Immature natural killer cell (primary cell): ENCODE measurements around the gene BICD2. TPM values are rescaled to one million over a fixed set of nuclear protein-coding genes. Genes with fewer than 3 reads are reported as not detected.

ENCODE experiments used
- DNase-seq, 3 donors: peaks; one replicate each; pipeline ENCODE4 v3.0.0; 2022; ENCODE audit warnings: mixed read lengths in 1 of 3
- H3K27ac Mint-ChIP-seq, 6 donors: one replicate each; pipeline ENCODE4 v1.8.0; 2020; ENCODE audit warnings: mixed read lengths in 6 of 6, mild to moderate bottlenecking in 5 of 6, inconsistent platforms in 4 of 6, moderate library complexity in 3 of 6
- H3K27me3 Mint-ChIP-seq, 3 donors: one replicate each; pipeline ENCODE4 v1.8.0; 2020 to 2021; ENCODE audit warnings: low read depth in 3 of 3, mild to moderate bottlenecking in 3 of 3, mixed read lengths in 3 of 3, moderate library complexity in 3 of 3, inconsistent platforms in 1 of 3
- H3K36me3 Mint-ChIP-seq, 3 donors: one replicate each; pipeline ENCODE4 v1.8.0; 2020; ENCODE audit warnings: mixed read lengths in 3 of 3, inconsistent platforms in 2 of 3, mild to moderate bottlenecking in 2 of 3
- H3K4me1 Mint-ChIP-seq, 2 donors: one replicate each; pipeline ENCODE4 v1.8.0; 2020; ENCODE audit warnings: inconsistent platforms in 2 of 2, mild to moderate bottlenecking in 2 of 2, mixed read lengths in 2 of 2, moderate library complexity in 1 of 2
- H3K4me3 Mint-ChIP-seq, 5 donors: one replicate each; pipeline ENCODE4 v1.8.0; 2020; ENCODE audit warnings: mild to moderate bottlenecking in 5 of 5, mixed read lengths in 5 of 5, inconsistent platforms in 3 of 5, moderate library complexity in 3 of 5
- H3K9me3 Mint-ChIP-seq, 6 donors: one replicate each; pipeline ENCODE4 v1.8.0; 2020; ENCODE audit warnings: mild to moderate bottlenecking in 6 of 6, mixed read lengths in 6 of 6, inconsistent platforms in 4 of 6, moderate library complexity in 3 of 6
- polyA plus RNA-seq, 3 donors: library from polyadenylated mRNA; unstranded; fragments of 300-500 nt; fragmentation: Illumina TruSeq; gene quantifications; one replicate each; pipeline ENCODE4 v1.2.3, GENCODE V29; 2021

The BICD2 gene
- polyA plus RNA-seq, 3 donors from 2014 or later, result 5.8 to 26.8 (median 8.0) TPM

- Mint-ChIP-seq H3K4me1 (peaks cover 70 to 77% of the 10 kb centered on the region in 2 donors), H3K9me3 (no peaks in the 10 kb centered on the region), H3K27ac (peak overlapping the region; percentile 31 to 85 (median 55)), H3K36me3 (no peaks in the 10 kb centered on the region), H3K27me3 (peaks cover 0 to 1% (median 0%) of the 10 kb centered on the region in 3 donors), H3K4me3 (peak overlapping the region in 2 of 5 donors; percentile 27 to 52)
- no peak for DNase-seq
Observed at GRCh38 chr9:92737216-92737606, 27.4 kb downstream of the BICD2 start.

- no peaks in the 10 kb centered on the region for H3K36me3 Mint-ChIP-seq
- peaks cover 74 to 80% of the 10 kb centered on the region in 2 donors for H3K4me1 Mint-ChIP-seq
- no peak overlapping the region for H3K4me3 Mint-ChIP-seq
- peaks cover 0 to 1% (median 0%) of the 10 kb centered on the region in 3 donors for H3K27me3 Mint-ChIP-seq
- DNase-seq, result no peak
- no peaks in the 10 kb centered on the region for H3K9me3 Mint-ChIP-seq
- peak overlapping the region; percentile 31 to 78 (median 48) for H3K27ac Mint-ChIP-seq
Observed at GRCh38 chr9:92736563-92737215, 27.9 kb downstream of the BICD2 start.

- no peaks in the 10 kb centered on the region for H3K36me3 Mint-ChIP-seq
- H3K4me1 Mint-ChIP-seq, result peaks cover 66 to 79% of the 10 kb centered on the region in 2 donors
- no peaks in the 10 kb centered on the region for H3K9me3 Mint-ChIP-seq
- peaks cover 0 to 1% (median 0%) of the 10 kb centered on the region in 3 donors for H3K27me3 Mint-ChIP-seq
- H3K27ac Mint-ChIP-seq, result peak overlapping the region in 3 of 6 donors; percentile 25 to 70 (median 39)
- no peak for DNase-seq
- no peak overlapping the region for H3K4me3 Mint-ChIP-seq
Observed at GRCh38 chr9:92735636-92736562, 28.7 kb downstream of the BICD2 start.

GRCh38 chr9:92734931-92735635 lies 29.6 kb downstream of the BICD2 start:
- H3K4me3 Mint-ChIP-seq, result no peak overlapping the region
- H3K27ac Mint-ChIP-seq, result peak overlapping the region in 2 of 6 donors; percentile 70 to 72
- no peaks in the 10 kb centered on the region for H3K36me3 Mint-ChIP-seq
- DNase-seq, result no peak
- H3K9me3 Mint-ChIP-seq, result no peaks in the 10 kb centered on the region
- peaks cover 0 to 1% (median 0%) of the 10 kb centered on the region in 3 donors for H3K27me3 Mint-ChIP-seq
- H3K4me1 Mint-ChIP-seq, result peaks cover 60 to 71% of the 10 kb centered on the region in 2 donors

- H3K9me3 Mint-ChIP-seq, result no peaks in the 10 kb centered on the region
- H3K36me3 Mint-ChIP-seq, result peaks cover 0 to 3% (median 0%) of the 10 kb centered on the region in 3 donors
- H3K4me3 Mint-ChIP-seq, result no peak overlapping the region
- DNase-seq, result no peak
- no peak overlapping the region for H3K27ac Mint-ChIP-seq
- H3K4me1 Mint-ChIP-seq, result peaks cover 24 to 38% of the 10 kb centered on the region in 2 donors
- peaks cover 0 to 2% (median 0%) of the 10 kb centered on the region in 3 donors for H3K27me3 Mint-ChIP-seq
Observed at GRCh38 chr9:92730897-92731296, 33.7 kb downstream of the BICD2 start.

GRCh38 chr9:92729735-92730155 lies 34.9 kb downstream of the BICD2 start:
- H3K27me3 Mint-ChIP-seq, result peaks cover 0 to 2% (median 2%) of the 10 kb centered on the region in 3 donors

GRCh38 chr9:92728831-92729734 lies 35.5 kb downstream of the BICD2 start:
- H3K27me3 Mint-ChIP-seq, result peaks cover 0 to 2% (median 2%) of the 10 kb centered on the region in 3 donors
- peak overlapping the region in 1 of 6 donors; percentile 71 for H3K27ac Mint-ChIP-seq
- H3K36me3 Mint-ChIP-seq, result peaks cover 0 to 3% (median 0%) of the 10 kb centered on the region in 3 donors
- H3K4me3 Mint-ChIP-seq, result no peak overlapping the region
- no peaks in the 10 kb centered on the region for H3K9me3 Mint-ChIP-seq
- DNase-seq, result no peak
- H3K4me1 Mint-ChIP-seq, result peaks cover 20 to 36% of the 10 kb centered on the region in 2 donors

More at GRCh38 chr9:92729735-92730155, 34.9 kb downstream of the BICD2 start:
- Mint-ChIP-seq H3K4me1 (peaks cover 18 to 31% of the 10 kb centered on the region in 2 donors), H3K9me3 (no peaks in the 10 kb centered on the region), H3K4me3 (no peak overlapping the region), H3K27ac (no peak overlapping the region), H3K36me3 (peaks cover 0 to 3% (median 0%) of the 10 kb centered on the region in 3 donors)
- DNase-seq, result no peak

GRCh38 chr9:92727716-92728700 lies 36.6 kb downstream of the BICD2 start:
- Mint-ChIP-seq H3K4me3 (no peak overlapping the region), H3K27ac (peak overlapping the region in 3 of 6 donors; percentile 49 to 70 (median 61)), H3K4me1 (peaks cover 20 to 44% of the 10 kb centered on the region in 2 donors), H3K27me3 (peaks cover 0 to 2% (median 2%) of the 10 kb centered on the region in 3 donors), H3K36me3 (peaks cover 0 to 3% (median 0%) of the 10 kb centered on the region in 3 donors), H3K9me3 (no peaks in the 10 kb centered on the region)
- DNase-seq, result no peak

- Mint-ChIP-seq H3K27ac (peak overlapping the region in 2 of 6 donors; percentile 36 to 66), H3K4me1 (peaks cover 25 to 44% of the 10 kb centered on the region in 2 donors)
Observed at GRCh38 chr9:92726971-92727715, 37.5 kb downstream of the BICD2 start.

GRCh38 chr9:92726348-92726747 lies 38.3 kb downstream of the BICD2 start:
- peaks cover 26 to 44% of the 10 kb centered on the region in 2 donors for H3K4me1 Mint-ChIP-seq
- H3K4me3 Mint-ChIP-seq, result no peak overlapping the region
- peaks cover 0 to 3% (median 0%) of the 10 kb centered on the region in 3 donors for H3K36me3 Mint-ChIP-seq
- DNase-seq, result no peak
- peak overlapping the region in 3 of 6 donors; percentile 4 to 66 (median 49) for H3K27ac Mint-ChIP-seq
- H3K9me3 Mint-ChIP-seq, result no peaks in the 10 kb centered on the region
- peaks cover 0 to 2% (median 2%) of the 10 kb centered on the region in 3 donors for H3K27me3 Mint-ChIP-seq

More at GRCh38 chr9:92726971-92727715, 37.5 kb downstream of the BICD2 start:
- DNase-seq, result no peak
- Mint-ChIP-seq H3K27me3 (peaks cover 0 to 2% (median 2%) of the 10 kb centered on the region in 3 donors), H3K36me3 (peaks cover 0 to 3% (median 0%) of the 10 kb centered on the region in 3 donors), H3K9me3 (no peaks in the 10 kb centered on the region), H3K4me3 (no peak overlapping the region)

- Mint-ChIP-seq H3K27me3 (peaks cover 0 to 2% (median 2%) of the 10 kb centered on the region in 3 donors), H3K9me3 (no peaks in the 10 kb centered on the region), H3K4me3 (no peak overlapping the region), H3K36me3 (peaks cover 0 to 3% (median under 1%) of the 10 kb centered on the region in 3 donors), H3K27ac (peak overlapping the region in 3 of 6 donors; percentile 46 to 66 (median 49)), H3K4me1 (peaks cover 30 to 46% of the 10 kb centered on the region in 2 donors)
- DNase-seq, result no peak
Observed at GRCh38 chr9:92725766-92726165, 38.9 kb downstream of the BICD2 start.
